ENCODE results near the gene CCDC192. TPM values are rescaled to one million over a fixed set of nuclear protein-coding genes. Genes with fewer than 3 reads are reported as not detected.

The CCDC192 gene
- total RNA-seq, 3 donors from 2014 or later = 1.0 TPM; not detected in 2

GRCh38 chr5:127876384-127876783 is 173.2 kb downstream of the CCDC192 start:
- peak; percentile 51 for ATAC-seq
- H3K36me3 ChIP-seq (ENCODE audit: low read depth) = no peaks in the 10 kb centered on the region
- intact Hi-C loops (cut with DNase I, micrococcal nuclease) = loop anchor here in 1 of 2 donors (5.0 kb wide), 1 partner anchor 326 kb away; no protein-coding TSS in a partner anchor
- no peak for DNase-seq
- no peak overlapping the region for H3K4me3 ChIP-seq
- H3K4me1 ChIP-seq (ENCODE audit: low read depth) = peaks cover 6% of the 10 kb centered on the region
- TF ChIP-seq CTCF (IDR thresholded peaks at IDR 0.05) = no peak
- H3K9me3 ChIP-seq = no peaks in the 10 kb centered on the region

GRCh38 chr5:127878174-127878750 is 175.1 kb downstream of the CCDC192 start:
- Histone ChIP-seq H3K9me3 (no peaks in the 10 kb centered on the region), H3K4me1 (ENCODE audit: low read depth) (peaks cover 7% of the 10 kb centered on the region), H3K36me3 (ENCODE audit: low read depth) (no peaks in the 10 kb centered on the region), H3K4me3 (no peak overlapping the region)
- ATAC-seq (peak; percentile 80), DNase-seq (peak in 2 of 3 donors; percentile 68 to 79)
- intact Hi-C loops (cut with DNase I, micrococcal nuclease) = loop anchor here in 1 of 2 donors (5.0 kb wide), 1 partner anchor 324 kb away; no protein-coding TSS in a partner anchor
- TF ChIP-seq CTCF (IDR thresholded peaks at IDR 0.05) = no peak

- Histone ChIP-seq H3K9me3 (no peaks in the 10 kb centered on the region), H3K4me3 (no peak overlapping the region), H3K36me3 (ENCODE audit: low read depth) (no peaks in the 10 kb centered on the region), H3K4me1 (ENCODE audit: low read depth) (peaks cover 14% of the 10 kb centered on the region)
- ATAC-seq (peak; percentile 63), DNase-seq (peak in 1 of 3 donors; percentile 51)
- intact Hi-C loops (cut with DNase I, micrococcal nuclease) = no loop called here
- TF ChIP-seq CTCF (IDR thresholded peaks at IDR 0.05) = no peak
These were observed 181.2 kb downstream of the CCDC192 start for GRCh38 chr5:127884416-127884815.

GRCh38 chr5:127885176-127885575 is 182.0 kb downstream of the CCDC192 start:
- no peaks in the 10 kb centered on the region for H3K36me3 ChIP-seq (ENCODE audit: low read depth)
- H3K4me1 ChIP-seq (ENCODE audit: low read depth) = peaks cover 14% of the 10 kb centered on the region
- H3K9me3 ChIP-seq = no peaks in the 10 kb centered on the region
- peak; percentile 88 for ATAC-seq
- TF ChIP-seq CTCF (IDR thresholded peaks at IDR 0.05) = no peak
- peak in 1 of 3 donors; percentile 67 for DNase-seq
- intact Hi-C loops (cut with DNase I, micrococcal nuclease) = no loop called here
- no peak overlapping the region for H3K4me3 ChIP-seq

- intact Hi-C loops (cut with DNase I, micrococcal nuclease) = no loop called here
- ATAC-seq = peak; percentile 70
- TF ChIP-seq CTCF (IDR thresholded peaks at IDR 0.05) = no peak
- Histone ChIP-seq H3K4me3 (no peak overlapping the region), H3K9me3 (no peaks in the 10 kb centered on the region), H3K4me1 (ENCODE audit: low read depth) (peaks cover 14% of the 10 kb centered on the region), H3K36me3 (ENCODE audit: low read depth) (no peaks in the 10 kb centered on the region)
- DNase-seq = peak in 1 of 3 donors; percentile 35
These were observed 182.9 kb downstream of the CCDC192 start for GRCh38 chr5:127886081-127886480.
